ENCODE measurements around the gene CMIP.
"Not testable (repeated sequence)": the region's sequence is repeated elsewhere in the genome, so short reads cannot be mapped to it uniquely, and the experiment has no call there.

Gene CMIP

GRCh38 chr16:81686391-81687130 is 242.0 kb downstream of the CMIP start:
- no peak overlapping the region for H3K4me3 ChIP-seq (ENCODE audit: low read depth, low read length)
- no peak for TF ChIP-seq CTCF (IDR thresholded peaks at IDR 0.05; ENCODE audit: low read depth, low read length)

- no peak for TF ChIP-seq CTCF (IDR thresholded peaks at IDR 0.05; ENCODE audit: low read depth, low read length)
- no peak overlapping the region for H3K4me3 ChIP-seq (ENCODE audit: low read depth, low read length)
These were observed 242.5 kb downstream of the CMIP start for GRCh38 chr16:81687131-81687456.

GRCh38 chr16:81688182-81688581 is 243.6 kb downstream of the CMIP start:
- TF ChIP-seq CTCF (IDR thresholded peaks at IDR 0.05; ENCODE audit: low read depth, low read length): no peak
- no peak overlapping the region for H3K4me3 ChIP-seq (ENCODE audit: low read depth, low read length)

GRCh38 chr16:81688839-81689238 is 244.2 kb downstream of the CMIP start:
- not testable (repeated sequence) for H3K4me3 ChIP-seq (ENCODE audit: low read depth, low read length)

GRCh38 chr16:81692021-81692420 is 247.4 kb downstream of the CMIP start:
- no peak overlapping the region for H3K4me3 ChIP-seq (ENCODE audit: low read depth, low read length)
- no peak for TF ChIP-seq CTCF (IDR thresholded peaks at IDR 0.05; ENCODE audit: low read depth, low read length)

GRCh38 chr16:81692571-81692970 is 248.0 kb downstream of the CMIP start:
- H3K4me3 ChIP-seq (ENCODE audit: low read depth, low read length): no peak overlapping the region
- TF ChIP-seq CTCF (IDR thresholded peaks at IDR 0.05; ENCODE audit: low read depth, low read length): no peak

- TF ChIP-seq CTCF (IDR thresholded peaks at IDR 0.05; ENCODE audit: low read depth, low read length): no peak
- H3K4me3 ChIP-seq (ENCODE audit: low read depth, low read length): no peak overlapping the region
These were observed 248.6 kb downstream of the CMIP start for GRCh38 chr16:81693041-81693743.
